Measurements from ENCODE around the gene SYNDIG1. TPM values are rescaled to one million over a fixed set of nuclear protein-coding genes. Genes with fewer than 3 reads are reported as not detected.

SYNDIG1 gene
- total RNA-seq, 2 experiments from 2014 or later, result not detected

DNA sequence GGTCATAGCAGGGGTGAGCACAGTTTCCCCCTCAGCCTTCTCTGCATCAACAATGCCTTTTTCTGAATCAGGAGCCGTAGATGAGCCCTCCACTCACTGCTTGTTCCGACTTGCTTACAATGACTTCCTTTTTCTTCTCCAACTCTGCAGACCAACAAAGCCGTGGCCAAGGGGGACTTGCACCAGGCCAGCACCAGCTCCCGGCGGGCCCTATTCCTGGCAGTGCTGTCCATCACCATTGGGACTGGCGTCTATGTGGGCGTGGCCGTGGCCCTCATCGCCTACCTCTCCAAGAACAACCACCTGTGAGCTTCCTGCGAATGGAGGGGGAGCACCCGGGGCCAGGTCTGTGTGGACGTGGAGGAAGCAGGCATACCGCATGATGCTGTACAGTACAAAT lies 195.8 kb downstream of the SYNDIG1 start:
- no peak overlapping the region for H3K27ac ChIP-seq (ENCODE audit: low read depth, low read length, poor library complexity, severe bottlenecking)
- no peaks in the 10 kb centered on the region for H3K9me2 ChIP-seq (ENCODE audit: insufficient read depth, low read length)
- H3K9me3 ChIP-seq (ENCODE audit: low read length), result no peaks in the 10 kb centered on the region
- H3K4me3 ChIP-seq (ENCODE audit: low read depth, low read length, poor library complexity, severe bottlenecking), result no peak overlapping the region
- H3K4me2 ChIP-seq (ENCODE audit: low read length), result no peak overlapping the region
- H3K79me2 ChIP-seq (ENCODE audit: insufficient read depth, low read depth, low read length), result no peaks in the 10 kb centered on the region
- H2AFZ ChIP-seq (ENCODE audit: low read length), result no peak overlapping the region
- ChIA-PET CTCF (ENCODE audit: unreplicated experiment) (no interaction called here), POLR2A (no interaction called here)
- intact Hi-C loops (cut with micrococcal nuclease; ENCODE audit: unreplicated experiment), result no loop called here
- no peaks in the 10 kb centered on the region for H3K36me3 ChIP-seq (ENCODE audit: insufficient read depth, low read length)
- H4K20me1 ChIP-seq (ENCODE audit: insufficient read depth, low read length), result no peaks in the 10 kb centered on the region
- no peak for DNase-seq (ENCODE audit: low spot score)
- H3K4me1 ChIP-seq (ENCODE audit: insufficient read depth, low read length, poor library complexity, severe bottlenecking), result no peaks in the 10 kb centered on the region
- BruUV-seq (replicated peaks), result no TSS peak
- no peak for TF ChIP-seq EZH2phosphoT487 (IDR thresholded peaks at IDR 0.05; ENCODE audit: borderline replicate concordance, low read depth, low read length)
- TF ChIP-seq, protein P1, sequence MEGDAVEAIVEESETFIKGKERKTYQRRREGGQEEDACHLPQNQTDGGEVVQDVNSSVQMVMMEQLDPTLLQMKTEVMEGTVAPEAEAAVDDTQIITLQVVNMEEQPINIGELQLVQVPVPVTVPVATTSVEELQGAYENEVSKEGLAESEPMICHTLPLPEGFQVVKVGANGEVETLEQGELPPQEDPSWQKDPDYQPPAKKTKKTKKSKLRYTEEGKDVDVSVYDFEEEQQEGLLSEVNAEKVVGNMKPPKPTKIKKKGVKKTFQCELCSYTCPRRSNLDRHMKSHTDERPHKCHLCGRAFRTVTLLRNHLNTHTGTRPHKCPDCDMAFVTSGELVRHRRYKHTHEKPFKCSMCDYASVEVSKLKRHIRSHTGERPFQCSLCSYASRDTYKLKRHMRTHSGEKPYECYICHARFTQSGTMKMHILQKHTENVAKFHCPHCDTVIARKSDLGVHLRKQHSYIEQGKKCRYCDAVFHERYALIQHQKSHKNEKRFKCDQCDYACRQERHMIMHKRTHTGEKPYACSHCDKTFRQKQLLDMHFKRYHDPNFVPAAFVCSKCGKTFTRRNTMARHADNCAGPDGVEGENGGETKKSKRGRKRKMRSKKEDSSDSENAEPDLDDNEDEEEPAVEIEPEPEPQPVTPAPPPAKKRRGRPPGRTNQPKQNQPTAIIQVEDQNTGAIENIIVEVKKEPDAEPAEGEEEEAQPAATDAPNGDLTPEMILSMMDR (conservative IDR thresholded peaks at IDR 0.05; ENCODE audit: low read length), result no peak

DNA sequence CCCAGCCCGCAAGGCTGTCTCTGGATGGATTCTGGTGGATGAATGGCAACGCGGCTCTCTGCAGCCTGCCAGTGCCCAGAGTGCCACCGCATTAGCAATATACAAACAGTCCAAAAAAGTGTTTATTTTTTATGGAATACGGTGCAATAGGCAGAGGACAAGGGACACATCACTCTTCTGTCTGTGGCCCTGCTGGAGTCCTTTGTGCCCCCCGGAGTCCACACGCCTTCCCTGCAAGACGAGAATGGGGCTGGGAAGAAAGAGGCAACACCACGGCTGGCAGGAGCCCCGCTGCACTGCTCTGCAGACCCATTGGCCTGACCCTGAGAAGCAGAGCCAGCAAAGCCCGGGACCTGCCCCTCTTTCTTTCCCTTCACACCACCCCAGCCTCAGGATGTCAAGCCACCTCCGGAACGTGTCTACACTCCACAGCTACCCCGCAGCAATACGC lies 196.3 kb downstream of the SYNDIG1 start:
- Histone ChIP-seq H3K36me3 (ENCODE audit: insufficient read depth, low read length) (no peaks in the 10 kb centered on the region), H2AFZ (ENCODE audit: low read length) (no peak overlapping the region), H3K9me3 (ENCODE audit: low read length) (no peaks in the 10 kb centered on the region), H3K27ac (ENCODE audit: low read depth, low read length, poor library complexity, severe bottlenecking) (no peak overlapping the region), H3K9me2 (ENCODE audit: insufficient read depth, low read length) (no peaks in the 10 kb centered on the region), H3K4me2 (ENCODE audit: low read length) (no peak overlapping the region), H4K20me1 (ENCODE audit: insufficient read depth, low read length) (no peaks in the 10 kb centered on the region), H3K79me2 (ENCODE audit: insufficient read depth, low read depth, low read length) (no peaks in the 10 kb centered on the region), H3K4me3 (ENCODE audit: low read depth, low read length, poor library complexity, severe bottlenecking) (no peak overlapping the region), H3K4me1 (ENCODE audit: insufficient read depth, low read length, poor library complexity, severe bottlenecking) (no peaks in the 10 kb centered on the region)
- ChIA-PET POLR2A (no interaction called here), CTCF (ENCODE audit: unreplicated experiment) (no interaction called here)
- intact Hi-C loops (cut with micrococcal nuclease; ENCODE audit: unreplicated experiment), result no loop called here
- DNase-seq (ENCODE audit: low spot score), result no peak
- BruUV-seq (replicated peaks), result no TSS peak
- TF ChIP-seq EZH2phosphoT487 (IDR thresholded peaks at IDR 0.05; ENCODE audit: borderline replicate concordance, low read depth, low read length), result no peak
- TF ChIP-seq, protein P1 (conservative IDR thresholded peaks at IDR 0.05; ENCODE audit: low read length), result no peak

DNA sequence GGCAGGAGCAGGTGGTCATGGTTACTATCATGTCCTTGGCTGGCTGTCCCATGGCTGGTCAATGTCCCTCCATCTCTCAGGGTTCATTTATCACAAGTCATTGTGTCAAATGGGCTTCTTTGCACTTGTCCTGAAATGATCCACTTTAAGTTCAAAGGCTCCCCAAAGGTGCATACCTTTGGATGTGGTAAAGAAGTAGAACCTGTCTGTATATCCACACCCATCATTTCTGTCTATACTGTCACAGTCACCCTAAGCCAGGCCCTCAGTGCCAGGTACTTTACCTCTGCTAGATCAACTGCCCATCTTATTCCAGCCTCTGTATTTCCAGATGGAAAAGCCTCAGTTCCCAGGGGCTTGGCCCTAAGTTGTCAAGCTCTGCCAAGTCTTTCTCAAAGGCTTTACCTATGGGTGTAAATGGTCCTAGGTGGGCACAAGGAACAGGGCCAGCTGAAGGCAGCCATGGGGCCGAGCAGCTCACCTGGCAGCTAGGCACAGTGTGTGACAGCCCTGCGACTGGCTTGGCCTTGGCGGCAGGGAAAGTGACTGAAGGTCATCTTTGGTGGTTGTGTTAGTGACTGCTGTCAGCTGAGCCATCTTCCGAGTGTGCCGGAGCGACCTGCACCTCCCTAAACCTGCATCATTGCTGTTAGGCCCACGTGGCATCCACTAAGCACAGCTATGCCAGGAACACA lies 198.4 kb downstream of the SYNDIG1 start:
- Histone ChIP-seq H4K20me1 (ENCODE audit: insufficient read depth, low read length) (no peaks in the 10 kb centered on the region), H3K4me2 (ENCODE audit: low read length) (no peak overlapping the region), H2AFZ (ENCODE audit: low read length) (no peak overlapping the region), H3K27ac (ENCODE audit: low read depth, low read length, poor library complexity, severe bottlenecking) (no peak overlapping the region), H3K79me2 (ENCODE audit: insufficient read depth, low read depth, low read length) (no peaks in the 10 kb centered on the region), H3K9me2 (ENCODE audit: insufficient read depth, low read length) (no peaks in the 10 kb centered on the region), H3K36me3 (ENCODE audit: insufficient read depth, low read length) (no peaks in the 10 kb centered on the region), H3K4me3 (ENCODE audit: low read depth, low read length, poor library complexity, severe bottlenecking) (no peak overlapping the region), H3K4me1 (ENCODE audit: insufficient read depth, low read length, poor library complexity, severe bottlenecking) (no peaks in the 10 kb centered on the region), H3K9me3 (ENCODE audit: low read length) (no peaks in the 10 kb centered on the region)
- TF ChIP-seq, protein P1 (conservative IDR thresholded peaks at IDR 0.05; ENCODE audit: low read length), result no peak
- TF ChIP-seq EZH2phosphoT487 (IDR thresholded peaks at IDR 0.05; ENCODE audit: borderline replicate concordance, low read depth, low read length), result no peak
- intact Hi-C loops (cut with micrococcal nuclease; ENCODE audit: unreplicated experiment), result no loop called here
- BruUV-seq (replicated peaks), result no TSS peak
- POLR2A ChIA-PET, result no interaction called here
- CTCF ChIA-PET (ENCODE audit: unreplicated experiment), result interaction anchor here (0.6 kb wide), 1 partner anchor 1061 kb away, joined by 3 read pairs; no protein-coding TSS in a partner anchor
- DNase-seq (ENCODE audit: low spot score), result no peak
